Esophagus muscularis mucosa (tissue), 4 donors: ENCODE measurements around the gene CCDC174. TPM values are rescaled to one million over a fixed set of nuclear protein-coding genes. Genes with fewer than 3 reads are reported as not detected.
"Not testable (repeated sequence)": the region's sequence is repeated elsewhere in the genome, so short reads cannot be mapped to it uniquely, and the experiment has no call there.

Source experiments
- DNase-seq: peaks from one replicate; pipeline ENCODE4 v3.0.0-alpha.2; 2017; ENCODE audit errors: extremely low spot score
- H3K27ac ChIP-seq, 4 donors: fragments of 200-600 bp; sonication (generic); replicated peaks in 1 of 4; 1 replicate in 3 of 4; 2 replicates in 1 of 4; pipeline ENCODE4 v1.5.1; 2016 to 2019; ENCODE audit warnings: mild to moderate bottlenecking in 1 of 4
- H3K27me3 ChIP-seq, 4 donors: fragments of 200-600 bp; sonication (generic); one replicate each; pipeline versions ENCODE4 v1.5.1 to v1.6.0; 2016 to 2019
- H3K36me3 ChIP-seq, 4 donors: fragments of 200-600 bp; sonication (generic); one replicate each; pipeline ENCODE4 v1.5.1; 2016 to 2019
- H3K4me1 ChIP-seq, 4 donors: fragments of 200-600 bp; sonication (generic); one replicate each; pipeline ENCODE4 v1.5.1; 2016 to 2019
- H3K4me3 ChIP-seq, 4 donors: fragments of 200-600 bp; sonication (generic); 1 replicate in 2 of 4; 2 replicates in 2 of 4; pipeline ENCODE4 v1.5.1; 2016 to 2019; ENCODE audit warnings: mild to moderate bottlenecking in 4 of 4, moderate library complexity in 1 of 4
- H3K9me3 ChIP-seq, 4 donors: fragments of 200-600 bp; sonication (generic); 1 replicate in 3 of 4; 2 replicates in 1 of 4; pipeline ENCODE4 v1.5.1; 2016 to 2019
- EP300 ChIP-seq: sonication (generic); formaldehyde crosslinking; IDR thresholded peaks from one replicate; pipeline ENCODE4 v1.6.1; 2017; ENCODE audit warnings: antibody characterized with exemption
- POLR2A ChIP-seq: fragments of 450-650 bp; IDR thresholded peaks from one replicate; pipeline ENCODE4 v1.6.1; 2017; ENCODE audit warnings: antibody characterized with exemption, moderate library complexity, mild to moderate bottlenecking, low read depth
- POLR2AphosphoS5 ChIP-seq, 2 donors: sonication (generic); formaldehyde crosslinking; IDR thresholded peaks; one replicate each; pipeline ENCODE4 v1.6.1; 2017; ENCODE audit warnings: antibody characterized with exemption in 2 of 2
- WGBS: methylation state at CpG from one replicate; pipeline ENCODE4 v1.1.5; 2018; 5-methylcytosine and 5-hydroxymethylcytosine counted together
- intact Hi-C: fragments of 100-400 bp; cut with DNase I; formaldehyde crosslinking; loops from one replicate; pipeline ENCODE4 v1.15.1; 2023
- total RNA-seq, 4 donors: library from RNA; depleted of rRNA; stranded (reverse); fragments of >200 nt; gene quantifications; one replicate each; pipeline versions ENCODE4 v1.1.0 to v1.2.1, GENCODE V29; 2016
- TF ChIP-seq, protein P1 (sequence below), 3 experiments: fragments of 200-600 bp in 2 of 3; fragments of 450-650 bp in 1 of 3; sonication (generic) in 2 of 3; IDR thresholded peaks; one replicate each; pipeline ENCODE4 v1.5.1; 2017 to 2019; ENCODE audit warnings: antibody characterized with exemption in 3 of 3, mild to moderate bottlenecking in 2 of 3, moderate library complexity in 1 of 3

Gene CCDC174
- total RNA-seq, 4 donors from 2014 or later: 10.8 to 17.0 (median 13.5) TPM

DNA sequence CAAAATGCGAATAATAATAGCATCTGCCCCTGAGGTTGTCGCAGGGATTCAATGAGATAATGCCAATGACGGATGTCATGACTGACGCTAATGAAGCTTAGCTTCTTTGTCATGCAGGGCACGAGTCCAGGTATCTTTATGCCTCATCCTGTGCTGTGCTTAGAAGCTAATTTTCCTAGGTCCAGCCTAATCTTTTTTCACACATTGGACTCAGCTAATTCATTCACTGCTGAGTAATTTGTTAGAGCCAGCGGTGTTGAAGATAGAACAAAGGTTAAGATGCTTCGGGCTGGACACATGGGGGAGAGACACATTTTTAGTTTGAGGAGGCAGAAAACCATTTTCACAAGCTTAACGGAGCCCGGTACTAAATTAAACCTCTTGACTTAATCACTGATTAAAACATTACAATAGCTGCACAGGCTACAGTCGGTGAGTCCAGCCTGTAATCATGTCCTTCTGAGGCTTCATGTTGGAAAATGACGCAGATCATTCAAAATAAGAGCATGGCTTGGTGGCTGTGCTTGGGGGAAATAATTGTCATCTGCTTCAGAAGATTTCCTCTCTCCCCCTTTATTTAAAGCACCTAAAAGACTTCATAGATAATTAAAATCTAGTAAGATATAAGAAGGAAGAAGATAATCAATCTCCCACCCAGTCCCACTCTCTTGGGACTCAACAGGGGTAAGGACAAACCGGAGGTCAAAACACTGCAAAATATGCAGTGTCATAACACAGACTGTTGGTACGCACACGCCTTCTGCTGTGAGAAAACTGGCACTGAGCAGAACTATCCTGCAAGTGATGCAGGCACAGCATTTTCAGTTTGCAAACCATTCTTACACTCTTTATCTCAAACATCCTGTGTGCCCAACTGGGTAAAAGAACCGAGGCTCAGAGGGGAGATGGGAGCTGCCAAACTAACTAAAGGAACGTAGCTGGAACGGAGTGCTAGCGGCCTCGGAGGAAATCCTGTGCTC is 3.3 kb upstream of the CCDC174 start:
- no peak for DNase-seq
- no peaks in the 10 kb centered on the region for H3K36me3 ChIP-seq
- WGBS: 77% methylated on average over 19 of the region's 19 CpGs
- peaks cover 11 to 22% (median 19%) of the 10 kb centered on the region in 4 donors for H3K4me1 ChIP-seq
- no peak for TF ChIP-seq POLR2AphosphoS5 (IDR thresholded peaks at IDR 0.05)
- TF ChIP-seq EP300: no peak
- no peak for TF ChIP-seq POLR2A
- TF ChIP-seq, protein P1, sequence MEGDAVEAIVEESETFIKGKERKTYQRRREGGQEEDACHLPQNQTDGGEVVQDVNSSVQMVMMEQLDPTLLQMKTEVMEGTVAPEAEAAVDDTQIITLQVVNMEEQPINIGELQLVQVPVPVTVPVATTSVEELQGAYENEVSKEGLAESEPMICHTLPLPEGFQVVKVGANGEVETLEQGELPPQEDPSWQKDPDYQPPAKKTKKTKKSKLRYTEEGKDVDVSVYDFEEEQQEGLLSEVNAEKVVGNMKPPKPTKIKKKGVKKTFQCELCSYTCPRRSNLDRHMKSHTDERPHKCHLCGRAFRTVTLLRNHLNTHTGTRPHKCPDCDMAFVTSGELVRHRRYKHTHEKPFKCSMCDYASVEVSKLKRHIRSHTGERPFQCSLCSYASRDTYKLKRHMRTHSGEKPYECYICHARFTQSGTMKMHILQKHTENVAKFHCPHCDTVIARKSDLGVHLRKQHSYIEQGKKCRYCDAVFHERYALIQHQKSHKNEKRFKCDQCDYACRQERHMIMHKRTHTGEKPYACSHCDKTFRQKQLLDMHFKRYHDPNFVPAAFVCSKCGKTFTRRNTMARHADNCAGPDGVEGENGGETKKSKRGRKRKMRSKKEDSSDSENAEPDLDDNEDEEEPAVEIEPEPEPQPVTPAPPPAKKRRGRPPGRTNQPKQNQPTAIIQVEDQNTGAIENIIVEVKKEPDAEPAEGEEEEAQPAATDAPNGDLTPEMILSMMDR (IDR thresholded peaks at IDR 0.05): no peak
- no peak overlapping the region for H3K27ac ChIP-seq
- no peaks in the 10 kb centered on the region for H3K27me3 ChIP-seq
- no peak overlapping the region for H3K4me3 ChIP-seq
- intact Hi-C loops: no loop called here
- H3K9me3 ChIP-seq: no peaks in the 10 kb centered on the region

DNA sequence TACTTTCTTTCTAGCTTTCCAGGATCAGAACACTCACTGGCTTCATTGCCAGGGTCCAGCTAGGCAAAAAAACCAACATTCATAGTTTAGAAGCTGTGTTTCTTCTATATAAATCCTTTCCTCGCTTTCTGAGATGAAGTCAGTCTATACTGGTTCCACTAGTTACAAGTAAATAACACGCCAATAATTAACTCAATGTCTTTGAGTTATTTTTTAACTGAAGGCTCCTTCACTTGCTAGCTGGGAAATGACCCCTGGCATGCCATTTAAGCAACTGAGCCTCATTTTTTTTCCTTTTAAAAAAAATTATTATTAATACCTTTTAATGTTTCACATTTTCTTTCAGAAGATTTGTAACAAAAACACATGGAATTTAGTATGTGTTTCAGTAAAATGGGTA is 2.1 kb upstream of the CCDC174 start:
- intact Hi-C loops: no loop called here
- peaks cover 20 to 34% (median 29%) of the 10 kb centered on the region in 4 donors for H3K4me1 ChIP-seq
- no peak overlapping the region for H3K27ac ChIP-seq
- WGBS: 90% methylated on average over 2 of the region's 2 CpGs
- TF ChIP-seq POLR2A (no peak), POLR2AphosphoS5 (IDR thresholded peaks at IDR 0.05) (no peak), EP300 (no peak)
- TF ChIP-seq, protein P1 (IDR thresholded peaks at IDR 0.05): no peak
- no peak for DNase-seq
- peaks cover 0 to 3% (median 2%) of the 10 kb centered on the region in 4 donors for H3K36me3 ChIP-seq
- no peaks in the 10 kb centered on the region for H3K27me3 ChIP-seq
- no peaks in the 10 kb centered on the region for H3K9me3 ChIP-seq
- H3K4me3 ChIP-seq: no peak overlapping the region

DNA sequence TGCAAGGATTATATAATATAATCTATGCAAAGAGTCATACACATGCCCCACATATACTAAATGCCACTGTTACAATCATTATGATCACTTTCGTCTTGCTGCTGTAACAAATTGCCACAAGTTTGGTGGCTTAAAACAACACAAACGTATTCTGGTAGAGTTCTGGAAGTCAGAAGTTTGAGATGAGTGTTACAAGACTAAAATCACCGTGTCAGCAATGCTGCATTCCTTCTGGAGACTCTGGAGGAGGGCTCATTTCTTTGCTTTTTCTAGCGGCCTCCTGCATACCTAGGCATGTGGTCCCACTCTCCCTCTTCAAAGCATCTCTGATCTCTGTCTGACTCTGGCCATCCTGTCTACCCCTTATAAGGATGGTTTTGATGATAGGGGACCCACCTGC is 1.4 kb upstream of the CCDC174 start:
- Histone ChIP-seq H3K36me3 (peaks cover 0 to 11% (median 8%) of the 10 kb centered on the region in 4 donors), H3K4me3 (no peak overlapping the region), H3K27me3 (no peaks in the 10 kb centered on the region), H3K27ac (no peak overlapping the region), H3K9me3 (no peaks in the 10 kb centered on the region), H3K4me1 (peaks cover 20 to 35% (median 29%) of the 10 kb centered on the region in 4 donors)
- intact Hi-C loops: loop anchor here (10.0 kb wide), 1 partner anchor 445 kb away; the partner anchor contains the start of gene RBSN
- WGBS: 89% methylated on average over 4 of the region's 4 CpGs
- TF ChIP-seq, protein P1 (IDR thresholded peaks at IDR 0.05): no peak
- TF ChIP-seq POLR2AphosphoS5 (IDR thresholded peaks at IDR 0.05) (no peak), POLR2A (no peak), EP300 (no peak)
- no peak for DNase-seq

DNA sequence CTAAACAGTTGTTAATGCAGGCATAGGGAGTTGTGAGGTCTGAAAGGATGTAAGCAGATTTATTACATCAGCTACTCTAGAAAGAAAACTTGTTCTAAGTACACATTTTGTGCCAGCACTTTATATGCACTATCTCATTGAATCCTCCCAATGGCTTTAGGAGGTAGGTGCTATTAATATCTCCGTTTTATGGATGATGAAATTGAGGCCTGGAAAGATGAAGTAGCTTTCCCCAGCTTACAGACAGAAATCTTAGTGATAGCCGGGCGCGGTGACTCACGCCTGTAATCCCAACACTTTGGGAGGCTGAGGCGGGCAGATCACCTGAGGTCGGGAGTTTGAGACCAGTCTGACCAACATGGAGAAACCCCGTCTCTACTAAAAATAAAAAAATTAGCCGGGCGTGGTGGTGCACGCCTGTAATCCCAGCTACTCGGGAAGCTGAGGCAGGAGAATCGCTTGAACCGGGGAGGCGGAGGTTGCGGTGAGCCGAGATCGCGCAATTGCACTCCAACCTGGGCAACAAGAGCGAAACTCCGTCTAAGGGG is 872 bp downstream of the CCDC174 start:
- H3K36me3 ChIP-seq: peaks cover 16 to 33% (median 30%) of the 10 kb centered on the region in 4 donors
- H3K4me3 ChIP-seq: peak overlapping the region; percentile 79 to 84 (median 80)
- not testable (repeated sequence) for H3K9me3 ChIP-seq, DNase-seq, H3K27me3 ChIP-seq
- intact Hi-C loops: loop anchor here (10.0 kb wide), 1 partner anchor 442 kb away; the partner anchor contains the start of gene RBSN
- H3K27ac ChIP-seq: peak overlapping the region; percentile 86 to 92 (median 88)
- 93% methylated on average over 21 of the region's 21 CpGs for WGBS
- peaks cover 20 to 35% (median 31%) of the 10 kb centered on the region in 4 donors for H3K4me1 ChIP-seq

DNA sequence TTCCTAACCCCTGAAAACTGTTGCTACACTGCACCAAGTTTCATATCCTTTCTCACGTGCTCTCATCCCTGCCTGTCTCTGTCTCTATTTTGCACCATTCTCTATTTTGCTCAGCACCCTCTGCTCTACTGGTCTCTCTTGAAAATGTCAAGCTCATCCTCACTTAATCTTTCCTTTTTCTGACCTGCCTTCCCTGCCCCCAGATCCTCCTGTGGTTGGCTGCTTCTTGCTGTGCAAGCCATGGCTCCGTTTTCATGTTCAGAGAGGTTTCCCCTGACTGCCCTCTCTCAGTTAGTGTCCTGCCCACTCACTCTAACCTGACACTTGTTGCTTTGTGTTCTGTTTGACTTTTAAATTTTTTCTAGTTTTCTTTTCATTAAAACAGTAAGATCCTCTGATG is 6.0 kb downstream of the CCDC174 start:
- Histone ChIP-seq H3K9me3 (no peaks in the 10 kb centered on the region), H3K4me3 (no peak overlapping the region), H3K36me3 (peaks cover 59 to 84% (median 81%) of the 10 kb centered on the region in 4 donors), H3K27me3 (no peaks in the 10 kb centered on the region), H3K27ac (no peak overlapping the region), H3K4me1 (peaks cover 15 to 23% (median 18%) of the 10 kb centered on the region in 4 donors)
- 90% methylated on average over 2 of the region's 2 CpGs for WGBS
- intact Hi-C loops: loop anchor here (10.0 kb wide), 1 partner anchor 437 kb away; the partner anchor contains the start of gene RBSN
- TF ChIP-seq, protein P1 (IDR thresholded peaks at IDR 0.05): no peak
- TF ChIP-seq POLR2AphosphoS5 (IDR thresholded peaks at IDR 0.05): no peak
- TF ChIP-seq EP300: no peak
- TF ChIP-seq POLR2A: no peak
- no peak for DNase-seq
